BLaER1 (cell line): ENCODE measurements around the gene ABHD12.
A peak's percentile ranks its signal among the peaks of the same experiment; 100 is the strongest.

Source experiments
- H3K27ac ChIP-seq: shearing (Covaris generic); formaldehyde crosslinking; 2 replicates; pipeline ENCODE4 v1.8.1; 2022
- H3K27me3 ChIP-seq: shearing (Covaris generic); formaldehyde crosslinking; 2 replicates; pipeline ENCODE4 v1.8.1; 2022
- H3K36me3 ChIP-seq: shearing (Covaris generic); formaldehyde crosslinking; 2 replicates; pipeline ENCODE4 v1.8.1; 2022
- H3K4me1 ChIP-seq: shearing (Covaris generic); formaldehyde crosslinking; 2 replicates; pipeline ENCODE4 v1.8.1; 2022
- H3K4me2 ChIP-seq: shearing (Covaris generic); formaldehyde crosslinking; 2 replicates; pipeline ENCODE4 v1.8.1; 2022
- H3K4me3 ChIP-seq: shearing (Covaris generic); formaldehyde crosslinking; 2 replicates; pipeline ENCODE4 v1.8.1; 2022
- H3K9ac ChIP-seq: shearing (Covaris generic); formaldehyde crosslinking; 2 replicates; pipeline ENCODE4 v1.8.1; 2022
- H3K9me3 ChIP-seq: shearing (Covaris generic); formaldehyde crosslinking; 2 replicates; pipeline ENCODE4 v1.8.1; 2022
- H4K20me1 ChIP-seq: shearing (Covaris generic); formaldehyde crosslinking; 2 replicates; pipeline ENCODE4 v1.8.1; 2022
- Cebpa-rat ChIP-seq: shearing (Covaris generic); IDR thresholded peaks from 2 replicates; pipeline ENCODE4 v1.8.1; 2022

Gene ABHD12

DNA sequence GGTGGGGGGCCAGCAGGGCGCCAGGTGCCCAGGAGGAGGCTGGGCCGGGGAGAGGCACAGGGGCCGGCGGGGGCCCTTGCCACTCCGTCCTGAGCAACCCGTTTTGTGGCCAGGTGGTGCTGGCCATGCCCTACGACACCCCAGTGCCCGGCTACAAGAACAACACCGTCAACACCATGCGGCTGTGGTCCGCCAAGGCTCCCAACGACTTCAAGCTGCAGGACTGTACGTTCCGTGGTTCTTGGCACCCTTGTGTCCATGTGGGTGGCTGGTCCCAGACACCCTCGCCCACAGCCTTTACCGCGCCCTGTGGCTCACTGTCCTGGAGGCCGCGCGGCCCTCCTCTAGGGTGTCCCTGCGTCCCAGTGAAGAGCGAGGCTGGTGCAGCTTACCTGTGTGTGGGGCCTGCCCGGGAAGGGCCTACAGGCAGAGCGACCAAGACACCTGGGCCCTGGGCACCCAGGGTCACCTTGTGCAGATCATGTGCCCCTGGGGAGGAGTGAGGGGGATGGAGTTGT is 114.0 kb downstream of the ABHD12 start:
- peaks cover 24% of the 10 kb centered on the region for H3K4me1 ChIP-seq
- no peak overlapping the region for H3K4me2 ChIP-seq
- peaks cover 82% of the 10 kb centered on the region for H3K36me3 ChIP-seq
- TF ChIP-seq Cebpa-rat = no peak
- H4K20me1 ChIP-seq = peaks cover 90% of the 10 kb centered on the region
- H3K9me3 ChIP-seq = no peaks in the 10 kb centered on the region
- H3K9ac ChIP-seq = no peak overlapping the region
- no peak overlapping the region for H3K4me3 ChIP-seq
- no peaks in the 10 kb centered on the region for H3K27me3 ChIP-seq
- no peak overlapping the region for H3K27ac ChIP-seq

DNA sequence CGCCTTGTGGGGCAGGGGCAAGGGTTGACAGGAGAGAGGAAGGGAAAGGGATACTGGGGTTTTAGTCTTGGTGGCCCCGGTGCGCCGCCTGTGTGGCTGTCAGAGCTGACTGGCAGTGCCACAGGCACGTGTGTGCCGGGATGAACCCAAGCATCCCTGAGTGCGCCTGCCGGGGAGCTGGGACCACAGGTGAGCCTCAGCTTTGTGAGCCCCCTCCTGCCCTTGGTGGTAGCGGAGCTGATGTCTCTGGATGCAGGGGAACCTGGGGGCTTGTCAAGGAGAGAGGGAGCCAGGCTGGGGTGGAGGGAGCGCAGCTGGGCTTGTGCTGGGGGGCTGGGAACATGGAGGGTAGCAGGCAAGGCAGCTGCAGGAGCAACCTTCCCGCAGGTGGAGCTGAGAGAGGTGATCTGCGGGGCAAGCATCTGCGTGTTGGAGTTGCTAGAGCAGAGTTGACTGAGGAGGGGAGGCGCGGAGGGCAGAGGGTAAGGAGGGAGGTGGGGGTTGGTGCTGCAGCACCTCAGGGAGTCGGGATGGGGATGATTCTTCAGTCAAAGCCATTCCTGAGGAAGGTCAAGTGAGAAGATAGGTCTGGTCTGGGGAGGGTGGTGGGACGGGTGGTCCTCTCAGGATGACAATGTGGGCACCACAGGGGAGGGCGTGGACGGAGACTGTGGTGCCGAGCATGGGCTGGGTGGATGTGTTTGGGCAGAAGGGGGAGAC is 114.7 kb downstream of the ABHD12 start:
- no peak for TF ChIP-seq Cebpa-rat
- Histone ChIP-seq H4K20me1 (peaks cover 83% of the 10 kb centered on the region), H3K4me1 (peaks cover 18% of the 10 kb centered on the region), H3K4me3 (no peak overlapping the region), H3K4me2 (no peak overlapping the region), H3K36me3 (peaks cover 88% of the 10 kb centered on the region), H3K9me3 (no peaks in the 10 kb centered on the region), H3K27ac (no peak overlapping the region), H3K9ac (no peak overlapping the region), H3K27me3 (no peaks in the 10 kb centered on the region)

DNA sequence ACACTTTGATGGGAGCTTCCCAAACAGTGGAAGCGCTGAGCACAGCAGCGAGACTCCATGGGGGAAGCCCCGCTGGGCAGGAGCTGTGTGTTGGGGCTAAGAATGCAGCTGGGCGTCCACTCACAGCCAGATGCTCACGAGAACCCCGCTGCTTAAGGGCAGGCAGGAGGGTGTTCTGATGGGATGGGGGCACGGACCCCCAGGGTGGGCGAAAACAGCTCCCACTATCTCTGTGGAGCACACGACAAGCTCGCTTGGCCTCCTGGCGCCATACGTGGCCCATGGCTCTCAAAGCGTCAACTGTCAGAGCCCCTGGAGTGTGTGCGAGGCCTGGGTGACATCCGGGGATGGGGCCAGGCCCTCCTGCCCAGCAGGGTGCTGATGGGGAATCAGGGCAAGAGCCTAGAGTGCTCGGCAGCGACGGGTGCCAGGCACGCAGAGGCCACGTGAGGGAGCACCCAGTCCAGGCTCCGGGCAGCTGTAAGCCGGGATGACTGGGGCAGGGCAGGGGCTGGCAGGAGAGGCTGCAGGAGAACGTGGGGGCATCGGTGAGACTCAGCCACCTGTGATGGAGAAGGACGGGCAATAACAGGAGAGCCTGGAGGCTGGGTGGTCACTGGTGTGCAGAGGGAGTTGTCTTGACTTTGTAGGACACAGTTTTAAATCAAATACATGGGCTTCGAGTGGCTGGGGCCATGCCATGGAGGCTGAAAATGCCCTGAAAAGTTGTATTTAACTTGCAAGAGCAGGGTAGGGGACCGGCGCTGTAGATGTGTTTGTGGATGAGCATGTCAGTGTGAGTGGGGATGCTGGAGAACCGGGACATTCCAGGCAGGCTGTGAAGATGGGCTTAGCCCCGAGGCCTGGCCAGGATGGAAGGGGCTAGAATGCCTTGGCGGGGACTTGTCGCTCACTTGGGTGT is 115.5 kb downstream of the ABHD12 start:
- no peak for TF ChIP-seq Cebpa-rat
- H4K20me1 ChIP-seq = peaks cover 75% of the 10 kb centered on the region

DNA sequence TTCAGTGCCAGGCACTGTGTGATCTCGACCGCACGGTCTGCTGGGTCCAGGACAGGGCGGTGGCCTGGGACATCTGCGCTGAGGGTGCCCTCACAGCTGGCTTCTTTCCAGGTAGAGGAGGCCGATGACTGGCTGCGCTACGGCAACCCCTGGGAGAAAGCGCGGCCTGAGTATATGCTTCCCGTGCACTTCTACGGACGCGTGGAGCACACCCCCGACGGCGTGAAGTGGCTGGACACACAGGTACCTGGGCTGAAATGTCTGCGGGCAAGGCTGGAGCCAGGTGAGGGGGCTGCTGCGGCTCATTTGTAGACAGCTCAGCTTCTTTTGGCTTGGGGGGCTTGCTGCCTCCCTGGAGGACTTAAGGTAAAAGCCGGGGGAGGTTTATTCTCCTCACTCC is 116.2 kb downstream of the ABHD12 start:
- Histone ChIP-seq H3K36me3 (peaks cover 99% of the 10 kb centered on the region), H3K4me1 (peaks cover 3% of the 10 kb centered on the region), H3K4me3 (no peak overlapping the region), H3K27me3 (no peaks in the 10 kb centered on the region), H3K9me3 (no peaks in the 10 kb centered on the region), H4K20me1 (peaks cover 69% of the 10 kb centered on the region), H3K4me2 (no peak overlapping the region), H3K27ac (no peak overlapping the region), H3K9ac (no peak overlapping the region)
- no peak for TF ChIP-seq Cebpa-rat

More for the DNA sequence above, 115.5 kb downstream of the ABHD12 start:
- Histone ChIP-seq H3K9me3 (no peaks in the 10 kb centered on the region), H3K27me3 (no peaks in the 10 kb centered on the region), H3K36me3 (peaks cover 96% of the 10 kb centered on the region), H3K27ac (no peak overlapping the region), H3K4me2 (no peak overlapping the region), H3K9ac (no peak overlapping the region), H3K4me3 (no peak overlapping the region), H3K4me1 (peaks cover 10% of the 10 kb centered on the region)

DNA sequence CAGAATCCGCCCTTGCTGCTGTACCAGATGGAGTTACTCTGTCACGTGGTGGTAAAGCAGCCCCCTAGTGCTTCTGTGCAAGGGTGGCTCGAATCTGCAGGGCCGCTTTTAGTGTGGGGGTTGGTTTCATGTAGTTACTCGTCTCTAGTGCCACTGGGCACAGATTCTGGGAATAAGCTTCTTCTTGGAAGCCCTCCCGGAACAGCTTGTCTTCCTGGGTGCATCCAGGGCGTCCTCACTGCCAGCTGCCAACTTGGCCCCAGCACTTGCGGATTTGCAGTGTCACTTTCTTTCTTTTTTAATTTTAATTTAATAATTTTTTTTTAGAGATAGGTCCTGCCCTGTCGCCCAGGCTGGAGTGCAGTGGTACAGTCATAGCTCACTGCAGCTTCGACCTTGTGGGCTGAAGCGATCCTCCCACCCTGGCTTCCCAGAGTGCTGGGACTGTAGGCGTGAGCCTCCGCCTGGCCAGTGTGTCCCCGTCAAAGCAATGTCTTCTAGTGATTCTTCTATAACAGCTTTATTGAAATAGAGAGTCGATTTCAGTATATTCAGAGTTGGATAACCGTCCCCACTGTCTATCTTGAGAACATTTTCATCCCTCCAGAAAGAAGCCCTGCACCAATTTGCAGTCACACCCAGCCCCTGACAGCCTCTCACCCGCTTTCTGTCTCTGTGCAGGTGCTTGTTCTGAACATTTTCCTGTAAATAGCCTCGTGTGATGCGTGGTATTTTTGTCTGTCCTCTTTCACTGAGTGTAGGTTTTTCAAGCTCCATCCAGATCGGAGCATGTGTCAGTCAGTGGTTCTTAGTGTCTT is 116.9 kb downstream of the ABHD12 start:
- H3K9ac ChIP-seq = 0 out of 2 replicates have a peak overlapping the region, but pooled peaks have one; percentile 19
- no peak for TF ChIP-seq Cebpa-rat
- H3K36me3 ChIP-seq = peaks cover 99% of the 10 kb centered on the region
- H3K9me3 ChIP-seq = no peaks in the 10 kb centered on the region
- H4K20me1 ChIP-seq = peaks cover 61% of the 10 kb centered on the region
- no peak overlapping the region for H3K27ac ChIP-seq
- no peaks in the 10 kb centered on the region for H3K27me3 ChIP-seq
- H3K4me2 ChIP-seq = no peak overlapping the region
- H3K4me1 ChIP-seq = no peaks in the 10 kb centered on the region
- H3K4me3 ChIP-seq = no peak overlapping the region

DNA sequence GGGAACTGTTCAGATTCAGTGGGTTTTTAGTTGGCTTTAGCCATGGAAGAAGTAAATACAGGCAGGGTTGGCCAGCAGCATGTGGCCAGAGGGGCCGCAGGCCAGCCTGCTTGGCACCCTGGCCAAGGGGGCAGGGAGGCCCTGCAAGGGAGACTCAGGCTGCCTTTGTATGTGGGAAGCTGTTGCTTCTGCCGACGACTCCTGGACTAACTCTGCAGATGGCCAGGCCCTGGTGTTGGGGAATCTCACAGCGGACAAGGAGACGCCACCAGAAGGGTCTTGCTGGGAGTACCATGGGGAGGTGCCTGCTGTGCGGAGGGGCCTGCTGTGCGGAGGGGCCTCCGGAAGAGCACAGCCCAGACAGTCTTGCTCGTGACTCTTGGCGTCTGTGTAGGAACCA is 117.6 kb downstream of the ABHD12 start:
- H3K27me3 ChIP-seq = no peaks in the 10 kb centered on the region
- H3K36me3 ChIP-seq = peaks cover 93% of the 10 kb centered on the region
- no peaks in the 10 kb centered on the region for H3K4me1 ChIP-seq
- no peak for TF ChIP-seq Cebpa-rat
- H4K20me1 ChIP-seq = peaks cover 55% of the 10 kb centered on the region
- no peak overlapping the region for H3K4me2 ChIP-seq
- no peak overlapping the region for H3K27ac ChIP-seq
- no peak overlapping the region for H3K4me3 ChIP-seq
- no peaks in the 10 kb centered on the region for H3K9me3 ChIP-seq
- H3K9ac ChIP-seq = no peak overlapping the region

DNA sequence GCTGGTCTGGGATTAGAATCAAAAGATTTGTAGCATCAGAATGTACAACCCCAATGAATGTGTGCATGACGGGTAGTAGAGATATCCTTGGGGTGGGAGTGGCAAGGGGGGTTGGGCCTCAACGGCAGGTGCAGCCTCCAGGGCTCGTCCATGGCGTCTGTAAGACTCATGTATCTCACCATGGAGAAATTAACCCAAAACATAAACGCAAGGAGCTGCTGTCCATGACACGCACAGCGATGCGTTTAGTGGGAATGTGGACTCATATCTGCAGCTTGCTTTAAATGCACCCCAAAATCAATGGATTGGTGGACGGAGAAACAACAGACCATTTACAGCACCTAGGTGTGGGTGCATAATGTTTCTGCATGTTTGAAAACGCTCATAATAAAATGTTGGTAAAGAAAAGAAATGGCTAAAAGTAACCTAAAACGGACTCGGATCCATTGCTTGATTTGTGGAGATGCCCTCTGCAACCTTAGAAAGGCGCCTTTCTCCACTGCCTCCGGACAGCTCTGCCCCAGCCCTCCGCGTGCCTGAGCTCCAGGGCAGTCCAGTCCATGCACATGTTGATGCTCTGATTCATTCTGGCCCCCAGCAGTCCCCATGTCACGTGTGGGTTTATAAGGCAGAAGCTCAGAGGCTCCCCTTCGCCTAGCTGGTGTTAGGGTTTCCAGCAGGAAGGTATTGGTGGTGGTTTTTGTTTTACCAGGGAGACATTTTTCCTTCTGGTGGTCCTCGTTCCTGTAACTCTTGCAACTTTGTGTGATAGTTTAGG is 118.2 kb downstream of the ABHD12 start:
- no peak overlapping the region for H3K4me3 ChIP-seq

DNA sequence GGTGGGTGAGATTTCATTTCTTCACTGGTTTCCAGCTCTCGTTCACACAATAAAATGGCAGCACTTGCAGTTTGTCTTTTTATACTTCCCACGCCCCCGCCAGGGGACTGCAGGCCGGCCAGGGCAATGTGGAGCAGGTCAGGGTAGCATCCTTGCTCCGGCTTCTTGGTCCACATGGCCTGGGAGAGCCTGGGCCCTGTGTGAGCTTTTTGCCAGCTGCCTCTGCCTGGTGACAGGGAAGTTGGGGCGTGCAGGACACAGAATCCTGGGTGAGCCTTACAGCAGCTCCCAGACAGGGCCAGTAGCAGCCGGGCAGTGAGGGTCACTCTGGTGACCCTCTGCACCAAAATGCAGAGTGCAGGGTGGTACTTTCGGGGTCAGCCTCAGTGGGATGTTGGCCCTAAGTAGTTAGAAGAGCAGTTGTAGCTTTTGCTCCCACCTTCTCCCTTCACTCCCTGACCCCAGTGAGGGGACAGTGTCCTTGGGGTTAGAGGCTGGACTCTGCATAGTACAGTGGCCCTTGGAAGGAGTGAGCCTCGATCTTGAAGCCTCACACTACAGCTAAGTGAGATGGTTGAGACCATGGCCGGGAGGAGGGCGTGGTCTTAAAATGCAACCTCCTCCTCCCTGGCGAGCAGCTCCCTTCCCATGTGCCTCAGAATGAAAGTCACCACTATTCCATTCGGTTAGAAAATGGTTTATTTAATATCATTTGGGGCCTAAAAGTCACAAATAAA is 119.0 kb downstream of the ABHD12 start:
- no peak for TF ChIP-seq Cebpa-rat
- Histone ChIP-seq H3K9ac (no peak overlapping the region), H3K27me3 (no peaks in the 10 kb centered on the region), H4K20me1 (peaks cover 51% of the 10 kb centered on the region), H3K4me3 (no peak overlapping the region), H3K36me3 (peaks cover 85% of the 10 kb centered on the region), H3K4me2 (no peak overlapping the region), H3K27ac (no peak overlapping the region), H3K4me1 (peaks cover 11% of the 10 kb centered on the region), H3K9me3 (no peaks in the 10 kb centered on the region)

More for the DNA sequence above, 118.2 kb downstream of the ABHD12 start:
- Histone ChIP-seq H4K20me1 (peaks cover 51% of the 10 kb centered on the region), H3K4me2 (no peak overlapping the region), H3K27me3 (no peaks in the 10 kb centered on the region), H3K4me1 (peaks cover 4% of the 10 kb centered on the region), H3K27ac (no peak overlapping the region), H3K36me3 (peaks cover 88% of the 10 kb centered on the region), H3K9me3 (no peaks in the 10 kb centered on the region), H3K9ac (no peak overlapping the region)
- TF ChIP-seq Cebpa-rat = no peak
